ENCODE results near the gene SMYD3. TPM values are rescaled to one million over a fixed set of nuclear protein-coding genes. Genes with fewer than 3 reads are reported as not detected.

SMYD3 gene
- total and polyA plus RNA-seq, 2 donors (not counting 3 experiments of a cell fraction or from before 2014, with no cell fraction given) = 16.0 to 32.1 TPM

GRCh38 chr1:246187834-246188372 lies 319.2 kb downstream of the SMYD3 start:
- Histone ChIP-seq H3K4me3 (replicated peaks in 1 of 3; ENCODE audit: insufficient read depth in 1 of 3, low read depth in 1 of 3, low read length in 3 of 3) (no peak overlapping the region), H3K27me3 (ENCODE audit: control insufficient read depth in 2 of 2, insufficient read depth in 2 of 2, low read length in 2 of 2) (no peaks in the 10 kb centered on the region), H3K4me2 (ENCODE audit: insufficient read depth, low read length) (no peak overlapping the region), H3K4me1 (ENCODE audit: control insufficient read depth, extremely low read depth, insufficient read depth, low read length) (no peaks in the 10 kb centered on the region), H3K27ac (ENCODE audit: insufficient read depth, low read depth, low read length) (no peak overlapping the region), H3K9me1 (replicated peaks; ENCODE audit: control insufficient read depth, extremely low read depth, insufficient read depth, low read length) (no peaks in the 10 kb centered on the region), H3K36me3 (ENCODE audit: control insufficient read depth in 2 of 2, extremely low read depth in 1 of 2, insufficient read depth in 2 of 2, low read length in 2 of 2) (no peaks in the 10 kb centered on the region), H3K79me2 (ENCODE audit: control insufficient read depth, insufficient read depth, low read length) (no peaks in the 10 kb centered on the region), H2AFZ (ENCODE audit: low read depth, low read length) (no peak overlapping the region), H4K20me1 (replicated peaks; ENCODE audit: control insufficient read depth, extremely low read depth, insufficient read depth, low read length) (no peaks in the 10 kb centered on the region), H3K9me3 (replicated peaks; ENCODE audit: control insufficient read depth, insufficient read depth, low read length) (no peaks in the 10 kb centered on the region), H3K9ac (replicated peaks; ENCODE audit: extremely low read depth, insufficient read depth, low read length) (no peak overlapping the region)
- dilution Hi-C loops (cut with MboI; ENCODE audit: extremely low pct_ligation_motif_present, low sequenced_read_pairs) (no loop called here), intact Hi-C loops (cut with micrococcal nuclease) (no loop called here)
- no peak for DNase-seq (ENCODE audit: low read depth, low spot score)
- no peak for FAIRE-seq
- CTCF ChIA-PET = interaction anchor here (1.2 to 1.4 kb wide), 2 partner anchors 19 to 31 kb away, joined by 3 to 5 read pairs; no protein-coding TSS in a partner anchor
- no TSS peak for BruUV-seq (replicated peaks)
- POLR2A ChIA-PET = no interaction called here
- TF ChIP-seq CTCF (IDR thresholded peaks at IDR 0.05; ENCODE audit: extremely low read depth in 1 of 2, insufficient read depth in 1 of 2, low read depth in 1 of 2, low read length in 2 of 2) (no peak), GATA2 (IDR thresholded peaks at IDR 0.05; ENCODE audit: insufficient read depth, insufficient read length, low read depth, low read length) (no peak), EZH2 (IDR thresholded peaks at IDR 0.05; ENCODE audit: borderline replicate concordance, low read depth, low read length, severe bottlenecking) (no peak), FOS (IDR thresholded peaks at IDR 0.05; ENCODE audit: borderline replicate concordance, insufficient read depth, low read length) (no peak), JUN (IDR thresholded peaks at IDR 0.05; ENCODE audit: borderline replicate concordance, insufficient read depth, insufficient read length, low read depth) (no peak), MYC (IDR thresholded peaks at IDR 0.05; ENCODE audit: low read depth, low read length) (no peak), MAX (IDR thresholded peaks at IDR 0.05; ENCODE audit: insufficient read depth, insufficient read length) (no peak), POLR2A (IDR thresholded peaks at IDR 0.05; ENCODE audit: low read depth, low read length) (no peak), POLR2AphosphoS5 (IDR thresholded peaks at IDR 0.05; ENCODE audit: insufficient read depth, low read depth, low read length) (no peak)
